ENCODE data around the gene SLA2.
"Not testable (repeated sequence)": the region's sequence is repeated elsewhere in the genome, so short reads cannot be mapped to it uniquely, and the experiment has no call there.

Gene SLA2

DNA sequence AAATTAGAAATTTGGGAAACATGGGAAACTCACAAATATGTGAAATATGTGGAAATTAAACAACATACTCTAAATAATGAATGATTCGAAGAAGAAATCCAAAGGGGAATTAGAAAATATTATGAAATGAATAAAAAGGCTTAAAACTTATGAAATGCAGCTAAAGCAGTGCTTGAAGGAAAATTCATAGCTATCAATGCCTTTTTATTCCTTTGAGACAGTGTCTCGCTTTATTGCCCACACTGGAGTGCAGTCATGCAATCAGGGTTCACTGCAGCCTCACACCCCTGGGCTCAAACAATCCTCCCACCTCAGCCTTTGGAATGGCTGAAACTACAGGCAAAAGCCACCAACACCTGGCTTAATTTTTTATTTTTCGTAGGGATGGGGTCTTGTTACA, 80.5 kb downstream of the SLA2 start:
- ATAC-seq (replicated peaks) (no peak), DNase-seq (no peak)
- H3K27me3 Mint-ChIP-seq = no peaks in the 10 kb centered on the region
- no peak overlapping the region for H3K27ac Mint-ChIP-seq
- peaks cover 0 to 4% of the 10 kb centered on the region in 2 donors for H3K9me3 Mint-ChIP-seq
- peaks cover 7 to 8% of the 10 kb centered on the region in 2 donors for H3K36me3 Mint-ChIP-seq
- H3K4me1 Mint-ChIP-seq = no peaks in the 10 kb centered on the region
- no peak overlapping the region for H3K4me3 Mint-ChIP-seq

DNA sequence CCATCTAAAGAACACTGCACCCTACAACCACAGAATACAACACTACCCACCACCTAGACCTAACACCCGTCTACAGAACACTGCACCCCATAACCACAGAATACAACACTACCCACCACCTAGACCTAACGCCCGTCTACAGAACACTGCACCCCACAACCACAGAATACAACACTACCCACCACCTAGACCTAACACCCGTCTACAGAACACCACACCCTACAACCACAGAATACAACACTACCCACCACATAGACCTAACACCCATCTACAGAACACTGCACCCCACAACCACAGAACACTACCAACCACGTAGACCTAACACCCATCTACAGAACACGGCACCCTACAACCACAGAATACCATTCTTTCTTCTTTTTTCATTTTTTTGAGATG, 81.3 kb downstream of the SLA2 start:
- H3K27ac Mint-ChIP-seq = not testable (repeated sequence)

DNA sequence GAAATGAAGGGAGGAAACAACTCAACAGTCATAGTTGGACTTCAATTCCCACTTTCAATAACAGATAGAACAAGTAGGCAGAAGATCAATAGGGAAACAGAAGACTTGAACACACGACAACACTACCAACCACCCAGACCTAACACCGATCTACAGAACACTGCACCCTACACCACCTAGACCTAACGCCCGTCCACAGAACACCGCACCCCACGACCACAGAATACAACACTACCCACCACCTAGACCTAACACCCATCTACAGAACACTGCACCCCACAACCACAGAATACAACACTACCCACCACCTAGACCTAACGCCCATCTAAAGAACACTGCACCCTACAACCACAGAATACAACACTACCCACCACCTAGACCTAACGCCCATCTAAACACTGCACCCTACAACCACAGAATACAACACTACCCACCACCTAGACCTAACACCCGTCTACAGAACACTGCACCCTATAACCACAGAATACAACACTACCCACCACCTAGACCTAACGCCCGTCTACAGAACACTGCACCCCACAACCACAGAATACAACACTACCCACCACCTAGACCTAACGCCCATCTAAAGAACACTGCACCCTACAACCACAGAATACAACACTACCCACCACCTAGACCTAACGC, 81.8 kb downstream of the SLA2 start:
- H3K27ac Mint-ChIP-seq; DNase-seq; H3K9me3 Mint-ChIP-seq; ATAC-seq (replicated peaks); H3K27me3 Mint-ChIP-seq; H3K4me1 Mint-ChIP-seq; H3K4me3 Mint-ChIP-seq; H3K36me3 Mint-ChIP-seq: not testable (repeated sequence)

More for the DNA sequence above, 81.3 kb downstream of the SLA2 start:
- H3K4me1 Mint-ChIP-seq; H3K9me3 Mint-ChIP-seq; ATAC-seq (replicated peaks); H3K4me3 Mint-ChIP-seq; H3K36me3 Mint-ChIP-seq; H3K27me3 Mint-ChIP-seq; DNase-seq: not testable (repeated sequence)

DNA sequence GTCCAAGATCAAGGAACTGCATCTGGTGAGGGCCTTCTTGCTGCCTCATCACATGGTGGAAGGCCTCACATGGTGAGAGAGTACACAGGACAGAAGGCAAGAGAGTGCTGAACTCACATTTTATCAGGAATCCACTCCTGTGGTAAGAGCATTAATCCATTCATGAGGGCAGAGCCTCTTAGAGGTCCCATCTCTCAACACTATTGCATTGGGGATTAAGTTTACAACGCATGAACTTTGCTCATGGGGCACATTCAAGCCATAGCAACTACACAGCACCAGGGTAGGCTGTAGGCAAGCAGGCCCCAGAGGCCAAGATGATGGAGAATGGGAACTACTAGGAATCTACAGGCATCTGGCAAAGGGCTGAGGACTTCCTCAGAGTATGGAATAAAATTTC, 82.6 kb downstream of the SLA2 start:
- no peak for ATAC-seq (replicated peaks)
- Mint-ChIP-seq H3K4me3 (no peak overlapping the region), H3K9me3 (peaks cover 0 to 4% of the 10 kb centered on the region in 2 donors), H3K27ac (no peak overlapping the region), H3K4me1 (no peaks in the 10 kb centered on the region), H3K27me3 (no peaks in the 10 kb centered on the region), H3K36me3 (peaks cover 8 to 9% of the 10 kb centered on the region in 2 donors)
- no peak for DNase-seq

DNA sequence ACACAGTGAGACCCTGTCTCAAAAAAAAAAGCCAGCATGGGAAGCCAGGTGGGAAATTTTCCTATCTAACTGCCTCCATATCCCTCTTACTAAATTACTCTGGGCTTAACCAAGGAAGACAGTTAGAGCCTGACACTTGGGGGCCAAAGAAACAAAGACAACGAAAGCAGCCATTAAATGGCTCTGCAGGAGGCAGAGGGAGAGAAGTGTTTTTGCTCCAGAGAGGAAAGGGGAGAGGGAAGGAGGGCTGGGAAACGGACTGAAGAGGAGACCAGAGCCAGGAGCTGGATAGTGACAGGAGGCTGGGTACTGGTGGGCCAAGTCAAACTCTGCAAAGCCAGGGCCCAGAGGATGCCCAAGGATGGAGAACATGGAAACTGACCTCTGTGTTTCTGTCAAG, 83.3 kb downstream of the SLA2 start:
- H3K36me3 Mint-ChIP-seq = peaks cover 8 to 9% of the 10 kb centered on the region in 2 donors
- peaks cover 0 to 4% of the 10 kb centered on the region in 2 donors for H3K9me3 Mint-ChIP-seq
- ATAC-seq (replicated peaks) (no peak), DNase-seq (no peak)
- H3K4me1 Mint-ChIP-seq = no peaks in the 10 kb centered on the region
- no peak overlapping the region for H3K4me3 Mint-ChIP-seq
- no peaks in the 10 kb centered on the region for H3K27me3 Mint-ChIP-seq
- no peak overlapping the region for H3K27ac Mint-ChIP-seq
